ENCODE measurements around the gene LCP2.

DNA sequence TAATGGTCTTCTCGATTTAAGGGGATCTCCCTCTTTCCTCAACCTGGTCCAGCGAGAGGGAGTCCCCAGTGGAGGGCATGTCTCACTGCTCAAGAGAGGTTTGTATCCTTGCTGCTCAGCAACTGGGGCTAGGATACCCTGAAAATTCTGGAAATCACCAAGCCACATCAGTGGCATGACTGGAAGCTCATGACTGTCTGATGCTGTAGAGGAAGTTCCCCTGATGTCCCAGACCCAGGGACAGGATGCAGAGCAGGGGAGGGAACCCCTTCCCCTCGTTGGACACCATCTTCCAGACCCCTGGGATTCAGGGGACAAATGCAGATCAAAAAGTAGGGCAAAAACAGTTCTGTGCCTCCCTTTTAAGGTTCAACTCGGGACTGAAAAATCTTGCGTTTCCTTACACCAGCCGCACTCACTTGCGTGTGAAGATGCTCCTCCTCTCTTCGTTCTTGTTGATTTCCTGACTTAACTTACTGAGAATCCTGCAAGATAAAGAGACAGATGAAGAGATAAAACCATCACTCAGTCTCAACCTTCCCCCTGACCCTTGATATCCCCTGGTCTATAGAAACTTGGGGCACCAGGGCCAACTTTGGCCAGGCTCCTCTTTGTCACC, 22.1 kb downstream of the LCP2 start:
- no peak for TF ChIP-seq TCF4 (CRISPR knock-in tag; IDR thresholded peaks at IDR 0.05; ENCODE audit: borderline replicate concordance)
- no peak for TF ChIP-seq ZC3H10 (CRISPR knock-in tag; IDR thresholded peaks at IDR 0.05)
- TF ChIP-seq ZNF565 (CRISPR knock-in tag; conservative IDR thresholded peaks at IDR 0.05; ENCODE audit: low read depth) = no peak
- TF ChIP-seq POU6F1 (CRISPR knock-in tag; IDR thresholded peaks at IDR 0.05; ENCODE audit: borderline replicate concordance, low read depth) = no peak
- no peak for TF ChIP-seq CSRNP3 (CRISPR knock-in tag; IDR thresholded peaks at IDR 0.05)
- TF ChIP-seq CSDC2 (CRISPR knock-in tag; IDR thresholded peaks at IDR 0.05) = no peak
- no peak for TF ChIP-seq ZFP30 (CRISPR knock-in tag; IDR thresholded peaks at IDR 0.05)
- TF ChIP-seq ZFP3 (CRISPR knock-in tag; IDR thresholded peaks at IDR 0.05) = no peak
- TF ChIP-seq ZNF8 (CRISPR knock-in tag; IDR thresholded peaks at IDR 0.05) = no peak
- no peak for TF ChIP-seq ISL1 (CRISPR knock-in tag; IDR thresholded peaks at IDR 0.05)
- TF ChIP-seq PATZ1 (CRISPR knock-in tag; IDR thresholded peaks at IDR 0.05; ENCODE audit: borderline replicate concordance) = no peak
- TF ChIP-seq RARB (CRISPR knock-in tag; IDR thresholded peaks at IDR 0.05) = no peak

All from SK-N-SH treated with all-trans-retinoic acid at 6 μM for 48 hours (cell line).